Placental pericyte (primary cell): ENCODE results near the gene DMTF1. TPM values are rescaled to one million over a fixed set of nuclear protein-coding genes. Genes with fewer than 3 reads are reported as not detected.

Experiments
- small RNA-seq: library from RNA; depleted of rRNA; stranded (forward); fragments of <200 nt; gene quantifications from one replicate; pipeline ENCODE3, GENCODE V24; 2012; ENCODE audit warnings: low replicate concordance
- total RNA-seq: library from RNA; depleted of rRNA; stranded (reverse); fragments of >200 nt; gene quantifications from 2 replicates; pipeline ENCODE4 v1.2.3, GENCODE V29; 2012

DMTF1 gene, protein sequence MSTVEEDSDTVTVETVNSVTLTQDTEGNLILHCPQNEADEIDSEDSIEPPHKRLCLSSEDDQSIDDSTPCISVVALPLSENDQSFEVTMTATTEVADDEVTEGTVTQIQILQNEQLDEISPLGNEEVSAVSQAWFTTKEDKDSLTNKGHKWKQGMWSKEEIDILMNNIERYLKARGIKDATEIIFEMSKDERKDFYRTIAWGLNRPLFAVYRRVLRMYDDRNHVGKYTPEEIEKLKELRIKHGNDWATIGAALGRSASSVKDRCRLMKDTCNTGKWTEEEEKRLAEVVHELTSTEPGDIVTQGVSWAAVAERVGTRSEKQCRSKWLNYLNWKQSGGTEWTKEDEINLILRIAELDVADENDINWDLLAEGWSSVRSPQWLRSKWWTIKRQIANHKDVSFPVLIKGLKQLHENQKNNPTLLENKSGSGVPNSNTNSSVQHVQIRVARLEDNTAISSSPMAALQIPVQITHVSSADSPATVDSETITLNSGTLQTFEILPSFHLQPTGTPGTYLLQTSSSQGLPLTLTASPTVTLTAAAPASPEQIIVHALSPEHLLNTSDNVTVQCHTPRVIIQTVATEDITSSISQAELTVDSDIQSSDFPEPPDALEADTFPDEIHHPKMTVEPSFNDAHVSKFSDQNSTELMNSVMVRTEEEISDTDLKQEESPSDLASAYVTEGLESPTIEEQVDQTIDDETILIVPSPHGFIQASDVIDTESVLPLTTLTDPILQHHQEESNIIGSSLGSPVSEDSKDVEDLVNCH
- 67.0 and 88.5 TPM in 2 replicates for total RNA-seq

DNA sequence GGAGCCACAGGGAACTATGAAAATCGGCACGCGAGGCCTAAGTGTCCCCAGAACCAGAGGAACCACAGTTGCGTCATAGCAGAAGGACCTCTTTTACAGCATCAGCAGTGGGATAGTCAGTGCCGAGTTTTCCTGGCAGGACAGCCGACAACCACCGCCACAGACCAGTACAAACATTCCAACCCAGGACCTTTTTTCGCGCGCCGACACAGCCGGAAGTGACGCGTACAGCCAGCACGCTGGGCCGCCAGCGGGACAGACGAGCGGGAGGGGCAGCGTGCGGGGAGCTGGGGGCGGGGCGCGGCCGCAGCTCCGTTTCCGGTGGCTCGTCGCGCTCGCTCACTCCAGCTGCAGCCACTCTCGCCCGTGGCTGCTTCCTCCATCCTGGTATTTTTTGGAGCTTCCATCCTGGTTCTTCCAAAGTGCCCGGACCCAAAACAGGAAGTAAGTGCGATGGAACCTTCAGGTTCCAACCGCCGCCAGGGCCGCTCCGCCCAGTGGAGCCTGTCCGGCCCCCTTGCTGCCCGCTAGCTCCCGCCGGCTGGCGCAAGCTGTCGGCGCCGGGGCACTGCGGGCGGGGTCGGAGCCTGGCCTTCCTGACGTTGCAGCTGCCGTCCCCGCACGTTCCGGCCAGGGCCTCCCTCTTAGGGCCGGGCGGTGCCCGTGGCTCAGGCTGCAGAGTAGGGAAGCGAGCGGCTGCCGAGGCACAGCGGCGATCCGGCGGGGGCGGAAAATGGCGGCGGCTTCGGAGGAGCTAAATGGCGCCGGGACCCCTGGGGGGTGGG is at the start of gene DMTF1:
DMTF1 (plus strand) TSS at position 342 of the 785 bp plus-strand sequence. CDS start 12,489 bp downstream, outside the sequence.

DNA sequence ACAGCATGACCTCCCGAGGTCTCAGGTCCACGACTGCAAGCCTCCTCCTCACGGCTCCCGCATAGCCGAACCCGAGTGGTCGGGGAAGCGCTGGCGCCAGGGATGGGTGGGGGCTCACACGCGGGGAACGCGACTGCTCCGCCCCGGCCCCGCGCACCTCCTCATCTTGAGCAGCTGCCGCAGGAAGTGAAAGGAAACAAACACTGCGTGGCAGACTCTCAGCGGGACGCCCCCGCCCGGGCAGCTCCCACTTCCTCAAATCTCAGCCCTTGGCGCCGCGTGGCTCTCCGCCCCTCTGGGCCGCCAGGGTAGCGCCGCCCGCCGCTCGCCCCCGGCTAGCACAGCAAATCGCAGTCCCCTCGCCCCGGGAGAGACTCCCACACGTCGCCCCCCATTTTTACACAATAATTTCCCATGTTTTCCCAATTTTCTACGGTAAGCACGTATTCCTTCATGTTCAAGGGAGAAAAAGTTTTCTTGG is 67.3 kb downstream of the DMTF1 start, which contains the start of gene TMEM243:
TMEM243 (minus strand) TSS at position 188 of the 481 bp plus-strand sequence. CDS start 229 bp downstream, outside the sequence.

Small RNA genes within 50 kb of the gene (small RNA-seq; reads per million reads assigned to genes)
- gene RF00019 (not detected), gene RF02271 (not detected)

Other genes with a start within 250 kb of the DMTF1 start
- gene ELAPOR2, start 92.8 kb upstream of the DMTF1 start, total RNA-seq = 5.4 and 12.3 TPM in 2 replicates
- gene TMEM243, start 67.3 kb downstream of the DMTF1 start, total RNA-seq = 21.3 and 68.3 TPM in 2 replicates
- 3.5 and 14.2 TPM in 2 replicates for gene CROT, start 193.2 kb downstream of the DMTF1 start, total RNA-seq